GM12891 (cell line): Measurements from ENCODE around the gene ALDH1L1.

Experiments
- POLR2A ChIP-seq: IDR thresholded peaks from 2 replicates; pipeline ENCODE4 v1.6.1; 2011; ENCODE audit warnings: low read depth, low read length, control low read depth
- POLR2AphosphoS5 ChIP-seq: IDR thresholded peaks from 2 replicates; pipeline ENCODE4 v1.6.1; 2011; ENCODE audit warnings: low read depth, low read length, control low read depth
- POU2F2 ChIP-seq: IDR thresholded peaks from 2 replicates; pipeline ENCODE4 v1.6.1; 2011; ENCODE audit warnings: low read depth, mild to moderate bottlenecking, control low read depth, low read length, moderate library complexity
- SPI1 ChIP-seq: IDR thresholded peaks from 2 replicates; pipeline ENCODE4 v1.6.1; 2011; ENCODE audit warnings: low read depth, low read length, control low read depth

- TF ChIP-seq POU2F2 (no peak), POLR2A (no peak), SPI1 (no peak), POLR2AphosphoS5 (no peak)
Observed at GRCh38 chr3:126114443-126115386, 65.7 kb downstream of the ALDH1L1 start.
